Cardiac fibroblast (primary cell): ENCODE results near the gene CBLC.

ENCODE experiments used
- DNase-seq, 2 donors: peaks; one replicate each; pipeline versions ENCODE4 v3.0.0 to v3.0.0-alpha.2; 2010; ENCODE audit warnings: low read depth in 2 of 2
- H3K4me3 ChIP-seq, 2 donors: replicated peaks in 1 of 2; 1 replicate in 1 of 2; 2 replicates in 1 of 2; pipeline ENCODE4 v1.5.1; 2011; ENCODE audit warnings: low read depth in 2 of 2, low read length in 2 of 2, mild to moderate bottlenecking in 2 of 2, moderate library complexity in 1 of 2
- CTCF ChIP-seq: IDR thresholded peaks from one replicate; pipeline ENCODE4 v1.5.1; 2011; ENCODE audit warnings: low read depth, mild to moderate bottlenecking, low read length, inconsistent platforms

CBLC gene

DNA sequence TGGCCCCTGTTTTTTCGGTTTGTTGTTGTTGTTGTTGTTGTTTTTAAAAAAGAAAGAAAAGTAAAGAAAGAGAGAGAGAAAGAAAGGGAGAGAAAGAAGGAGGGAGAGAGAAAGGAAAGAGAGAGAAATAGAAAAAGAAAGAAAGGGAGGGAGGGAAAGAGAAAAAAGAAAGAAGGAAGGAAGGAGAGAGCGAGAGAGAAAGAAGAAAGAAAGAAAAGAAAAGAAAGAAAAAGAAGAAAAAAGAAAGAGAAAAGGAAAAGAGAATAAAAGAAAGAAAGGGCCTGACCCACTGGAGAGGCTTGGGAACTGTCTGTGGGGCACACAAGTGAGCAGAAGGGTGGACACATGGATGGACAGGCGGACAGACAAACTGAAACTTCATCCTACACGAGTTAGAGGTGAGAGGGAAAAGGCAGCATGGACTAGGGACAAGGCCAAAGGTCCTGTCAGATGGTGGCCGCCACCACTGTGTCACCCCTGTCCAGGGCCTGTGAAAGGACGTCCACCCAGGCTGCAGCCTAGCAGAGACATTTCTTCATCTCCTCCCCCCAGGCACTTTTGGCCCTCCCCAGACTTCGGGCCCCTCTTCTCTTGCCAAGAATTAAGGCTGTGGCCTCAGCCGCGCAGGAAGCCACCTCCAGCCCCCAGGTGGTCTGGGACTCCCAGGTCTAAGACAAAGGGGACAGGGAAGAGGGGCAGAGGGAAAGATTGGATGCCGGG is 22.1 kb downstream of the CBLC start:
- H3K4me3 ChIP-seq = no peak overlapping the region
- no peak for DNase-seq
- no peak for TF ChIP-seq CTCF

- peak; percentile 99 for TF ChIP-seq CTCF
- DNase-seq = peak; percentile 75 to 81
- H3K4me3 ChIP-seq = no peak overlapping the region
Observed at GRCh38 chr19:44800461-44800860, 22.8 kb downstream of the CBLC start.

- no peak for DNase-seq
- no peak for TF ChIP-seq CTCF
Observed at GRCh38 chr19:44803442-44804428, 26.0 kb downstream of the CBLC start.

DNA sequence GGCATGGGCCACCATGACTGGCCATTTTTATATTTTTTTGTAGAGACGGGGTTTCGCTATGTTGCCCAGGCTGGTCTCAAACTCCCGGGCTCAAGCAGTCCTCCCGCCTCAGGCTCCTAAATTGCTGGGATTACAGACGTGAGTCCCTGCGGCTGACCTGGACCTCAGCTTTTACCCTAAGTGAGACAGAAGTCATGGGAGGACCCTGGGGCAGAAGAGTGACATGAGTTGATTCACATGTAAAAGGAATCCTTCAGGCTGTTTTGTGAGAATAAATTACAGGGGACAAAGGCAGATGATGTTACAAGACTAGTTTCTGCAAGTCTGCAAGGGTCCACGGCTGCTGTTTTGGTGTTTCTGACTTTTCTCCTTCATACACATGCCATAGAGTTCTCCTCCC is 28.6 kb downstream of the CBLC start:
- DNase-seq = no peak
- no peak overlapping the region for H3K4me3 ChIP-seq
- TF ChIP-seq CTCF = no peak

More at GRCh38 chr19:44803442-44804428, 26.0 kb downstream of the CBLC start:
- H3K4me3 ChIP-seq = no peak overlapping the region

DNA sequence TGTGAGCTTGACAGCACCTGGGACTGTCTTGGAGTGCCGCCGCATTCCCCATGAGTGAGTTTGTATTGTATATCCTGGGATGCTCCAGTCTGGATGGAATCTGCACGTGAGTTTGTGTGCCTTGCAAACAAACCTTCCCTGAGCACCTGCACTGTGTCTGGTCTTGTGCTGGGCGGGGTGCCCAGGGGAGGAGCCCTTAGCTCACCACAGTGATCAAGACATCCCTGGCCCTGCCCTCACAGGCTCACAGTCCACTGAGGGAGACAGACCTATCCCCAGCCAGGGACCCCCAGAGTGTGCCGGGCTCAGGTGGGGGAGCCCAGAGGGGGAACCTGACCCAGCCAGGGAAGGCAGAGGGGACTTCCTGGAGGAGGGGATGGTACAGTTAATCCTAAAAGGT is 29.5 kb downstream of the CBLC start:
- H3K4me3 ChIP-seq = no peak overlapping the region
- no peak for DNase-seq
- TF ChIP-seq CTCF = no peak

DNA sequence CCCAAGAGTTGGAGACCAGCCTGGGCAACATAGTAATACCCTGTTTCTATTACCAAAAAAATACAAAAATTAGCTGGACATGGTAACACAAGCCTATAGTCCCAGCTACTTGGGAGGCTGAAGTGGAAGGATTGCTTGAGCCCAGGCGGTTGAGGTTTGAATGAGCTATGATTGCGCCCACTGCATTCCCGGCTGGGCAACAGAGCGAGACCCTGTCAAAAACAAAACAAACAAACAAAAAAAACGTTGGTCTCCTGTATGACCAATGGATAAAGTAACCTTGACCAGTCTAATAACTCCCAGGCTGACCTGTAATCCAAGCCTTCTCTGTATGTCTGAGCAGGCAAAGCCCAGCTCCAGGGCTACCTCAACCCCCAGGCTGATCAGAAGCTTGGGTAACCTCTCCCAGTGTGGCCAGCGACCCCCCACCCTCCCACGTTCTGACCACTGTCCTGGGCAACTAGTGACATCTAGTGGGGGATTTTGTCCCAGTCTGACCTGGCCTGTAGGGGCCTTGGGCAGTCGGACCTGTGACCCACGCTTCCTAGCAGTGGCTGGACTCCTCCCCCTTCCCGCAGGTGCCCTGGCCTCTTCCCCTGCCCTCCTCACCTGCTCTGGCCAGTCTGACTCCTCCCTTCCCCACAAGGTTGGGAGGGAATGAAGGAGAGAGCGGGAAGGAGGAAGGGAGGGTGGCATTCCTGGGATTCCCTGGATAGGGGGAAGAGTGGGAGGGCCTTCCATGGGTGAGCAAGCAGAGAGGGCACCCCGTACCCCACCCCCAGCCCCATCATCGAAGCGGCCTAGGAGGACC is 30.2 kb downstream of the CBLC start:
- peak; percentile 35 to 48 for DNase-seq
- TF ChIP-seq CTCF = peak; percentile 57
- no peak overlapping the region for H3K4me3 ChIP-seq
